Choroid plexus epithelial cell (primary cell): ENCODE measurements around the gene HDAC6.

Experiments
- DNase-seq: peaks from one replicate; pipeline ENCODE4 v3.0.0-alpha.2; 2010; ENCODE audit warnings: low read depth
- H3K4me3 ChIP-seq: 2 replicates; pipeline ENCODE4 v1.5.1; 2011; ENCODE audit warnings: low read depth, mild to moderate bottlenecking, control low read depth, low read length, moderate library complexity
- CTCF ChIP-seq: conservative IDR thresholded peaks from 2 replicates; pipeline ENCODE4 v1.5.1; 2011; ENCODE audit warnings: low read depth, mild to moderate bottlenecking, control low read depth, inconsistent platforms, low read length, moderate library complexity

Gene HDAC6

DNA sequence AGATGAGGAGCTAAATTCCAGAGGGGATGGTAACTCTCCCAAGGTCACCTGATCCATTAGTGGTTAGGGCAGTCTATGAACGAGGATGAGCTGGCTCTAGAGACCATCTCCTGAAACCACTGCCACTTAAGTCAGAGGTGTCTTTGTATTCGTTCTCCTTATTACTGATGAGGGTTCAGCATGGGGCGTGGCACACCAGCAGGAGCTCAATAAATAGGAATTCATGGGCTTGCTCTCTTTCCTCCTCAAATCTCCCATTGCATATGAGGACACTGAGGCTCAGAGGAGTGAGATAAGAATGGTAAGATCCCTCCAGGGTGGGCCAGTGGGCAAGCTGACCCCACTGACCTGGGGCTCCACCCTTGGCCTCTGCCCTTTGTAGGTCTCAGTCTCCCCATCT is 17.1 kb upstream of the HDAC6 start:
- no peak for DNase-seq
- no peak overlapping the region for H3K4me3 ChIP-seq
- no peak for TF ChIP-seq CTCF

DNA sequence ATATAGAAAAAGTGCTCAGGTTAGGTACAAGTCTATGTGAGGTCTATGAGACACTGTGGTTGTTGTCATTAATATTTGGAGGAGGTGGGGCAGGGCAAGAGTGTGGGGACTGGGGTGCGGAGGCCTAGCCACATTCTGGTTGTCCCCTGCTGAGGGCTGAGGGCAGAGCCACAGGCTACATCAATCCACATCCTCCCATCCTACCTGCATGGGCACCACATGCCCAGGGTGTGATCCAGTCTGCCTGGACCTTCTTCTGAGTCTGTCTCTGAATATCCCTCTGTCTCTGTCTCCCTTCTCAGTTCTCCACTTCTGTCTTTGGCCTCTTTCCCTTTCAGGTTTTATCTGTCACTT is 16.7 kb upstream of the HDAC6 start:
- H3K4me3 ChIP-seq = no peak overlapping the region
- no peak for TF ChIP-seq CTCF
- no peak for DNase-seq

DNA sequence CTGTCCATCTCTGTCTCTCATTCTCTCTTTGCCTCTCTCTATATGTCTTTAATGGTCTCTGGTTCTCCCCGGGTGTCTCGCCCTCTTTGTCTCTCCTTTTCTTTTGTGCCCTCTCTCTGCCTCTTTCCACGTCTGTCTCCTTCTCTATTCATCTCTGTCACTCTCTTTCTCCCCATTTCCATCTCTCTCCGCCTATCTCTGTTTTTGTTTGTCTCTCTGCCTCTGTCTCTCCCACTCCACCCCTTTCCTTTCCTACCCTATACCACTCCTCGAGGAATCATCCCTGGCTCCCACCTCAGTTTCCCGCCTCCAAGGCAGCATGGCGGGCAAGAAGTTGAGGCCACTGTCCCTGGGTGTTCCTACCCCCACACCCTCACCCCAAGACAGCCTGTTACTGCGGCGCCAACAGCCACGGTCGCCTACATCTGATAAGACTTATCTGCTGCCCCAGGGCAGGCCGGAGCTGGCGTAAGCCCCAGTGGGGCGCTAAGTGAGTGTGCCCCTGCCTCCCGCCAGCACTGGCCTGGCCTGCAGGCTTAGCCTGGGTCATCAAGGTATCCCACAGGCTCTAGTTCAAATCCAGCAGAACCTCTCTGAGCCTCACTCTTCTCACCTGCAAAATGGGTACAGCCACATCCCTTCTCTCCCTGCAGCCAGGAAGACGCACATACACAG is 16.2 kb upstream of the HDAC6 start:
- H3K4me3 ChIP-seq = no peak overlapping the region
- no peak for DNase-seq
- no peak for TF ChIP-seq CTCF

GRCh38 chrX:48786341-48786800 is 15.5 kb upstream of the HDAC6 start, which contains the start of gene GATA1:
Gene GATA1 (plus strand): TSS chrX:48786590. CDS start chrX:48791110, 4,520 bp downstream.
- H3K4me3 ChIP-seq = no peak within 1 kb of the TSS
- no peak for TF ChIP-seq CTCF
- DNase-seq = no peak

DNA sequence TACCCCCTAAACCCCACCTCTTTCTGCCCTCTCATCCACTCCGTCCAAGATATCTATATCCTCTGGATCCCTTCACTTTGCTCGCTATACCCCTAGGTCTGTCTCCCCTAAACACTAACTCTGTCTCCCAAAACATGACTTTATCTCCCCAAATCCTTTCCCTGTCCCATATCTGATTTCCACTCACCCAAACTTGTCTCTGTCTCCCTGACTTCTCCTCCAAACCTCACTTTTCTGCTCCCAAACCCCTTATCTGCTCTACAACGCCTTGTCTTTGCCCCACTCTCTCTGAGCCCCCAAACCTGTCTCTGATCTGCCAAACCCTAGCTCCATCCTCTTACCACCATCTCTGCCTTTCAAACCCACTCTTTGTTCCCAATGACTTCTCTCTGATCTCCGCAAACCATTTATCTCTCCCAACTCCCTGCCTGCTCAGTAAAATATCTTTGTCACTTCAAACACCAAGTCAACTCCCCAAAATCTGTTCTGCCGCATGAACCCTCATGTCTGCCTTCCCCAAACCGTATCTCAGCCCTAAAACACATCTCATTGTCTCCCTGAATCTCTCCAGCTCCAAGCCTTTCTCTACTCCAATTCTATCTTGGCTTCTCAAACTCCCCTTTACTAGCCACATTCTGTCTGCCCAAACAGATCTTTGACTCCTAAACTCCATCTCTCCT is 14.9 kb upstream of the HDAC6 start:
- TF ChIP-seq CTCF = no peak
- DNase-seq = no peak
- no peak overlapping the region for H3K4me3 ChIP-seq

DNA sequence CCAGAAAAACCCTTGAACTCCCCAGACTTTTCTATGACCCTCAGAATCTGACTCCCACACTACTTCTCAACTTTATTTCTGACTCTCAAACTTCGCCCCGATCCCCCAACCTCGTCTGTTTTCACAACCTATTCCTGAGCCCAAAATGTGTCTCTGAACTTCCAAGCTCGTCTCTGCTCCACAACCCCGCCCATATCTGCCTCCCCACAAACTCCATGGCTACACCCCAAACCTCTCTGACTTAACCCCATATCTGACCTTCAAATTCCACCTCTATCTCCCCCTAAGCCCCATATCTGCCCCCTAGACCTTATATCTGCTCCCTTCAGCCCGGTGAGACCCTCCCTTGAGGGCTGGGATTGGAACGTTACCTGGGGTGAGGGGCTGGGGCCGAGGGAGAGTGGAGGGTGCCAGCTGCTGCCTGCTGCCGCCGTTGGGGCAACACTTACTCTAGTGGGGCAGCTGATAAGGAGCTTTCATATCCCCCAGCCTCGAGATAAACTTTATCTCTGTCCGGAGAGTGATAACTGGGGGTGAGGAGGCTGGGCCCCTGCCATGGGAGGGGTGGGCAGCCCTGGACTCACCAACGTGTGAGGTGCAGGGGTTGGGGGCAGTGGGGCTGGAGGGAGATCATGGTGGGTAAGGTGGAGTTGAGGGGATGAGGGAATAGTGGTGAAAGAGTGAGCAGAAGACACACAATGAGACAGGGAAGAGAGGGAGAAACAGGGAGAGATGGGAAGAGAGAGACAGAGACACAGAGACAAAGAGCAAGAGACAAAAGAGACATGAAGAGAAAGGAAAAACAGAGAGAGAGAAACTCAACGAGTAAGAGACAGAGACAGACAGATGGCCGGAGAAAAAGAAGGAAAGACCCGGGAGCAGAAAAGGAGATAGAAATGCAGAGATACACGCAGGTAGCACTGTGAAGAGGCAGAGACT is 14.1 kb upstream of the HDAC6 start:
- no peak for TF ChIP-seq CTCF
- H3K4me3 ChIP-seq = no peak overlapping the region

More for the DNA sequence above, 14.1 kb upstream of the HDAC6 start:
- no peak for DNase-seq
